NCI-H146 (cell line): ENCODE results near the gene PROM2.

Source experiments
- DNase-seq: peaks from one replicate; lab custom pipeline; 2025; lab: John Stamatoyannopoulos, UW

Gene PROM2

GRCh38 chr2:95320986-95321767 lies 46.9 kb downstream of the PROM2 start:
- DNase-seq: no peak

GRCh38 chr2:95323347-95324155 lies 49.3 kb downstream of the PROM2 start:
- DNase-seq: peak; percentile 76

GRCh38 chr2:95325026-95325425 lies 50.8 kb downstream of the PROM2 start:
- no peak for DNase-seq

GRCh38 chr2:95325590-95326432 lies 51.6 kb downstream of the PROM2 start:
- no peak for DNase-seq

GRCh38 chr2:95326433-95327140 lies 52.3 kb downstream of the PROM2 start:
- no peak for DNase-seq

GRCh38 chr2:95327861-95328260 lies 53.6 kb downstream of the PROM2 start:
- DNase-seq: no peak

GRCh38 chr2:95328358-95329125 lies 54.3 kb downstream of the PROM2 start:
- no peak for DNase-seq

GRCh38 chr2:95329401-95329800 lies 55.2 kb downstream of the PROM2 start:
- DNase-seq: no peak

- DNase-seq: peak; percentile 53
Measured at GRCh38 chr2:95329891-95330793, 55.9 kb downstream of the PROM2 start.

GRCh38 chr2:95330794-95331338 lies 56.6 kb downstream of the PROM2 start:
- no peak for DNase-seq

- no peak for DNase-seq
Measured at GRCh38 chr2:95331606-95332005, 57.4 kb downstream of the PROM2 start.

GRCh38 chr2:95332036-95332435 lies 57.8 kb downstream of the PROM2 start:
- no peak for DNase-seq

GRCh38 chr2:95333056-95333455 lies 58.8 kb downstream of the PROM2 start:
- DNase-seq: no peak

- DNase-seq: no peak
Measured at GRCh38 chr2:95333888-95334338, 59.7 kb downstream of the PROM2 start.

GRCh38 chr2:95334916-95335641 lies 60.8 kb downstream of the PROM2 start:
- DNase-seq: no peak

- DNase-seq: no peak
Measured at GRCh38 chr2:95336406-95336805, 62.2 kb downstream of the PROM2 start.

- no peak for DNase-seq
Measured at GRCh38 chr2:95337829-95338228, 63.6 kb downstream of the PROM2 start.
